Hepatocyte (in vitro differentiated cells): ENCODE measurements around the gene SHANK3.

Experiments used
- CTCF ChIP-seq: fragments of 200-600 bp; sonication (generic); IDR thresholded peaks from 2 replicates; pipeline ENCODE4 v1.5.1; 2016; ENCODE audit warnings: antibody characterized with exemption, mild to moderate bottlenecking; ENCODE audit not compliant: poor library complexity
- EZH2 ChIP-seq: fragments of 200-600 bp; sonication (generic); IDR thresholded peaks from 2 replicates; pipeline ENCODE4 v1.6.1; 2016; ENCODE audit warnings: antibody characterized with exemption, mild to moderate bottlenecking, borderline replicate concordance
- EZH2phosphoT487 ChIP-seq: fragments of 200-600 bp; sonication (generic); IDR thresholded peaks from one replicate; pipeline ENCODE4 v1.6.1; 2018; ENCODE audit warnings: antibody characterized with exemption, mild to moderate bottlenecking, low read depth, moderate library complexity; ENCODE audit not compliant: unreplicated experiment, severe bottlenecking

- TF ChIP-seq EZH2 (no peak), CTCF (no peak), EZH2phosphoT487 (no peak)
Measured at GRCh38 chr22:50715250-50715649, 42.6 kb downstream of the SHANK3 start.
